Naive thymus-derived CD4-positive, alpha-beta T cell (primary cell): ENCODE data around the gene GRK1. TPM values are rescaled to one million over a fixed set of nuclear protein-coding genes. Genes with fewer than 3 reads are reported as not detected.

Experiments
- ATAC-seq: fragments of 150-1000 bp; cut with Tn5 transposase; 2 replicates; pipeline ENCODE4 v1.10.0; 2021; ENCODE audit warnings: mild to moderate bottlenecking, moderate library complexity
- CTCF ChIA-PET: fragments of 350-600 bp; sonication (Branson Sonifier 250); formaldehyde crosslinking; loops from one replicate; lab custom pipeline; 2021; ENCODE audit warnings: antibody characterized with exemption; lab: Charles Lee
- POLR2A ChIA-PET: fragments of 350-600 bp; sonication (Branson Sonifier 250); formaldehyde crosslinking; loops from one replicate; lab custom pipeline; 2021; ENCODE audit warnings: antibody characterized with exemption, inconsistent platforms; lab: Charles Lee
- DNase-seq, 9 donors: peaks; one replicate each; pipeline versions ENCODE4 v3.0.0 to v3.0.0-alpha.2; 2020 to 2022; ENCODE audit warnings: mixed read lengths in 1 of 9
- H3K27ac ChIP-seq: one replicate; pipeline ENCODE4 v1.7.0; 2013; ENCODE audit warnings: mild to moderate bottlenecking, low read depth, low read length, moderate library complexity
- H3K27me3 ChIP-seq, 2 donors: one replicate each; pipeline ENCODE4 v1.7.0; 2013; ENCODE audit warnings: low read length in 2 of 2, mild to moderate bottlenecking in 2 of 2, moderate library complexity in 2 of 2; ENCODE audit not compliant: control insufficient read depth in 2 of 2, insufficient read depth in 2 of 2
- H3K36me3 ChIP-seq, 3 experiments: 1 replicate in 2 of 3; 2 replicates in 1 of 3; pipeline ENCODE4 v1.7.0; 2013; ENCODE audit warnings: low read length in 3 of 3, mild to moderate bottlenecking in 3 of 3, moderate library complexity in 1 of 3; ENCODE audit not compliant: insufficient read depth in 3 of 3, control insufficient read depth in 2 of 3
- H3K4me1 ChIP-seq, 2 donors: one replicate each; pipeline ENCODE4 v1.7.0; 2013; ENCODE audit warnings: low read length in 2 of 2, mild to moderate bottlenecking in 2 of 2, moderate library complexity in 1 of 2; ENCODE audit not compliant: control insufficient read depth in 2 of 2, insufficient read depth in 2 of 2
- H3K4me3 ChIP-seq: 2 replicates; pipeline ENCODE4 v1.7.0; 2013; ENCODE audit warnings: mild to moderate bottlenecking, low read length
- H3K9me3 ChIP-seq, 3 experiments: 1 replicate in 2 of 3; 2 replicates in 1 of 3; pipeline ENCODE4 v1.7.0; 2013; ENCODE audit warnings: low read length in 3 of 3; ENCODE audit not compliant: control insufficient read depth in 2 of 3
- H3K27ac Mint-ChIP-seq, 9 donors: one replicate each; pipeline ENCODE4 v1.8.0; 2020 to 2022; ENCODE audit warnings: mixed read lengths in 9 of 9, mild to moderate bottlenecking in 8 of 9, moderate library complexity in 5 of 9, inconsistent platforms in 2 of 9
- H3K27me3 Mint-ChIP-seq, 5 donors: one replicate each; pipeline ENCODE4 v1.8.0; 2021 to 2022; ENCODE audit warnings: mixed read lengths in 5 of 5, mild to moderate bottlenecking in 1 of 5
- H3K36me3 Mint-ChIP-seq, 5 donors: one replicate each; pipeline ENCODE4 v1.8.0; 2020 to 2022; ENCODE audit warnings: mixed read lengths in 5 of 5, mild to moderate bottlenecking in 3 of 5, inconsistent platforms in 1 of 5
- H3K4me1 Mint-ChIP-seq, 7 donors: one replicate each; pipeline ENCODE4 v1.8.0; 2020 to 2022; ENCODE audit warnings: mixed read lengths in 7 of 7, mild to moderate bottlenecking in 3 of 7, inconsistent platforms in 1 of 7
- H3K4me3 Mint-ChIP-seq, 10 donors: one replicate each; pipeline ENCODE4 v1.8.0; 2020 to 2022; ENCODE audit warnings: mild to moderate bottlenecking in 10 of 10, mixed read lengths in 10 of 10, moderate library complexity in 6 of 10, inconsistent platforms in 2 of 10
- H3K9me3 Mint-ChIP-seq, 11 donors: one replicate each; pipeline ENCODE4 v1.8.0; 2020 to 2022; ENCODE audit warnings: mixed read lengths in 11 of 11, mild to moderate bottlenecking in 4 of 11, inconsistent platforms in 1 of 11, moderate library complexity in 1 of 11
- intact Hi-C, 2 donors: fragments of 100-400 bp; cut with micrococcal nuclease; formaldehyde crosslinking; loops; one replicate each; pipeline ENCODE4 v1.15.1; 2023
- polyA plus RNA-seq, 2 donors: library from polyadenylated mRNA; unstranded; fragments of 300-500 nt; fragmentation: Illumina TruSeq; gene quantifications; one replicate each; pipeline ENCODE4 v1.2.3, GENCODE V29; 2021
- total RNA-seq, 6 experiments: library from RNA in 5 of 6; stranded (reverse) in 5 of 6; gene quantifications; 1 replicate in 5 of 6; 2 replicates in 1 of 6; pipeline ENCODE4 v1.2.3 and lab custom pipeline; 2021 to 2026

The GRK1 gene
- total and polyA plus RNA-seq, 7 experiments from 2014 or later: not detected

GRCh38 chr13:113734099-113734825 lies 67.2 kb downstream of the GRK1 start:
- ChIA-PET POLR2A (no interaction called here), CTCF (no interaction called here)
- no peak overlapping the region for H3K4me3 Mint-ChIP-seq
- ATAC-seq (no peak), DNase-seq (no peak)
- Histone ChIP-seq H3K36me3 (no peaks in the 10 kb centered on the region), H3K9me3 (no peaks in the 10 kb centered on the region), H3K27me3 (no peaks in the 10 kb centered on the region), H3K27ac (no peak overlapping the region), H3K4me1 (no peaks in the 10 kb centered on the region), H3K4me3 (no peak overlapping the region)
- peaks cover 0 to 3% (median 0%) of the 10 kb centered on the region in 7 donors for H3K4me1 Mint-ChIP-seq
- no peaks in the 10 kb centered on the region for H3K36me3 Mint-ChIP-seq
- peaks cover 0 to 9% (median 0%) of the 10 kb centered on the region in 11 donors for H3K9me3 Mint-ChIP-seq
- H3K27me3 Mint-ChIP-seq: peaks cover 0 to 8% (median 6%) of the 10 kb centered on the region in 5 donors
- peak overlapping the region in 2 of 9 donors; percentile 17 to 54 for H3K27ac Mint-ChIP-seq
- intact Hi-C loops: no loop called here

GRCh38 chr13:113734826-113735125 lies 67.8 kb downstream of the GRK1 start:
- no peaks in the 10 kb centered on the region for H3K4me1 ChIP-seq
- peaks cover 0 to 11% (median 6%) of the 10 kb centered on the region in 5 donors for H3K27me3 Mint-ChIP-seq
- H3K9me3 Mint-ChIP-seq: peaks cover 0 to 9% (median 0%) of the 10 kb centered on the region in 11 donors
- no peak for DNase-seq
- peaks cover 0 to 3% (median 0%) of the 10 kb centered on the region in 7 donors for H3K4me1 Mint-ChIP-seq
- no peaks in the 10 kb centered on the region for H3K9me3 ChIP-seq
- H3K27ac Mint-ChIP-seq: no peak overlapping the region
- ChIA-PET CTCF (no interaction called here), POLR2A (no interaction called here)
- H3K4me3 ChIP-seq: no peak overlapping the region
- no peaks in the 10 kb centered on the region for H3K27me3 ChIP-seq
- H3K36me3 Mint-ChIP-seq: no peaks in the 10 kb centered on the region
- no peak for ATAC-seq
- no peak overlapping the region for H3K4me3 Mint-ChIP-seq
- H3K36me3 ChIP-seq: no peaks in the 10 kb centered on the region
- no peak overlapping the region for H3K27ac ChIP-seq
- intact Hi-C loops: no loop called here

DNA sequence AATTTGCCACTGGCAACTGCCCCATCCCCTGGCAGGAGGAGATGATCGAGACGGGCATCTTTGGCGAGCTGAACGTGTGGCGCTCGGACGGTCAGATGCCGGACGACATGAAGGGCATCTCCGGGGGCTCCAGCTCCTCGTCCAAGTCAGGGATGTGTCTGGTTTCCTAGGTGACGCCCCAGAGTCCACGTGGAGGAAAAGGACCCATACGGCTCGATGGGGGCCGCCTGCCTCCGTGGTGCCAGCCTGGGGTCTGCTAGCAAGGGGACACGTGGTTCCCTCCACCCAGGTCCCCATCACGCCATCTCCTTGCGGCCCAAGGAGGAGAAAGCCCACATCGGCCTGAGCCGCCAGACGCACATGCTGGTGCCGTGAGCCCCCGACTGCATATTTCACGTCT lies 68.2 kb downstream of the GRK1 start:
- Histone ChIP-seq H3K27ac (no peak overlapping the region), H3K4me3 (no peak overlapping the region), H3K36me3 (no peaks in the 10 kb centered on the region), H3K9me3 (no peaks in the 10 kb centered on the region), H3K27me3 (no peaks in the 10 kb centered on the region), H3K4me1 (no peaks in the 10 kb centered on the region)
- Mint-ChIP-seq H3K4me3 (no peak overlapping the region), H3K4me1 (peaks cover 0 to 3% (median 0%) of the 10 kb centered on the region in 7 donors), H3K27ac (no peak overlapping the region), H3K27me3 (peaks cover 0 to 15% (median 6%) of the 10 kb centered on the region in 5 donors), H3K36me3 (no peaks in the 10 kb centered on the region), H3K9me3 (peaks cover 0 to 9% (median 0%) of the 10 kb centered on the region in 11 donors)
- no peak for DNase-seq
- intact Hi-C loops: no loop called here
- ChIA-PET CTCF (no interaction called here), POLR2A (no interaction called here)
- no peak for ATAC-seq

DNA sequence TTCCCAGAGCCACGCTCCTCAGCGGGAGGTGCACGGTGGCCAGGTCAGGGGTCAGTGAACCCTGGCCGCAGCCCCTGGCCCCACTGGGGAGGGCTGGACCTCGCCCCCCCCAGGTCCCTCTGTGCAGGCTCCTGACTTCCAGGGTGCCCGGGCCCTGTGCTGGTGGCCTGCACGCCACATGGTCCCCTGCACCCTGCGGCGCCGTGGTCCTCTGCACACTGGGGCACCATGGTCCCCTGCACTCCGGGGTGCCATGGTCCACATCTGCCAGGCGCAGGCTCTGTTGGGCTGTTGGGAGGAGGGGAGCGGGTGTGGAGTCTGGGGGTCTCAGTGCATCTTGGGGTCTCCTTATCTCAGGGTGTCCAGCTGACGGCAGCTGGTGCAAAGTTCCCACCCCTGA lies 68.7 kb downstream of the GRK1 start:
- Histone ChIP-seq H3K36me3 (no peaks in the 10 kb centered on the region), H3K4me1 (no peaks in the 10 kb centered on the region), H3K27me3 (no peaks in the 10 kb centered on the region), H3K9me3 (no peaks in the 10 kb centered on the region), H3K4me3 (no peak overlapping the region), H3K27ac (no peak overlapping the region)
- intact Hi-C loops: no loop called here
- peaks cover 0 to 18% (median 3%) of the 10 kb centered on the region in 5 donors for H3K27me3 Mint-ChIP-seq
- ATAC-seq (no peak), DNase-seq (no peak)
- H3K36me3 Mint-ChIP-seq: no peaks in the 10 kb centered on the region
- POLR2A ChIA-PET: no interaction called here
- CTCF ChIA-PET: no interaction called here
- H3K4me3 Mint-ChIP-seq: no peak overlapping the region
- peaks cover 0 to 7% (median 3%) of the 10 kb centered on the region in 7 donors for H3K4me1 Mint-ChIP-seq
- H3K9me3 Mint-ChIP-seq: peaks cover 0 to 9% (median 0%) of the 10 kb centered on the region in 11 donors
- H3K27ac Mint-ChIP-seq: no peak overlapping the region

- peaks cover 0 to 22% (median 8%) of the 10 kb centered on the region in 5 donors for H3K27me3 Mint-ChIP-seq
- peaks cover 2 to 12% (median 9%) of the 10 kb centered on the region in 7 donors for H3K4me1 Mint-ChIP-seq
- ATAC-seq (no peak), DNase-seq (no peak)
- H3K27me3 ChIP-seq: no peaks in the 10 kb centered on the region
- POLR2A ChIA-PET: no interaction called here
- peaks cover 0 to 9% (median 0%) of the 10 kb centered on the region in 11 donors for H3K9me3 Mint-ChIP-seq
- intact Hi-C loops: no loop called here
- no peak overlapping the region for H3K27ac ChIP-seq
- no peaks in the 10 kb centered on the region for H3K9me3 ChIP-seq
- CTCF ChIA-PET: no interaction called here
- H3K27ac Mint-ChIP-seq: no peak overlapping the region
- H3K36me3 ChIP-seq: no peaks in the 10 kb centered on the region
- peaks cover 0 to 4% of the 10 kb centered on the region in 2 donors for H3K4me1 ChIP-seq
- no peak overlapping the region for H3K4me3 ChIP-seq
- H3K36me3 Mint-ChIP-seq: no peaks in the 10 kb centered on the region
- H3K4me3 Mint-ChIP-seq: no peak overlapping the region
These were observed 69.3 kb downstream of the GRK1 start for GRCh38 chr13:113736258-113736731.

- DNase-seq: no peak
- ATAC-seq: no peak
- intact Hi-C loops: no loop called here
- no peaks in the 10 kb centered on the region for H3K36me3 Mint-ChIP-seq
- H3K4me3 Mint-ChIP-seq: no peak overlapping the region
- H3K4me1 ChIP-seq: peaks cover 0 to 19% of the 10 kb centered on the region in 2 donors
- ChIA-PET POLR2A (no interaction called here), CTCF (no interaction called here)
- no peak overlapping the region for H3K4me3 ChIP-seq
- H3K9me3 Mint-ChIP-seq: peaks cover 0 to 9% (median 0%) of the 10 kb centered on the region in 11 donors
- H3K27ac ChIP-seq: no peak overlapping the region
- peaks cover 5 to 32% (median 13%) of the 10 kb centered on the region in 5 donors for H3K27me3 Mint-ChIP-seq
- H3K36me3 ChIP-seq: no peaks in the 10 kb centered on the region
- H3K27me3 ChIP-seq: no peaks in the 10 kb centered on the region
- H3K9me3 ChIP-seq: no peaks in the 10 kb centered on the region
- H3K4me1 Mint-ChIP-seq: peaks cover 9 to 25% (median 22%) of the 10 kb centered on the region in 7 donors
- no peak overlapping the region for H3K27ac Mint-ChIP-seq
These were observed 70.8 kb downstream of the GRK1 start for GRCh38 chr13:113737803-113738202.
